GM18520 (cell line): ENCODE results near the gene JAKMIP3.
"Not testable (repeated sequence)": the region's sequence is repeated elsewhere in the genome, so short reads cannot be mapped to it uniquely, and the experiment has no call there.

Experiments
- ATAC-seq: cut with Tn5 transposase; IDR thresholded peaks from one replicate; pipeline ENCODE4 v1.9.1; 2021; ENCODE audit not compliant: unreplicated experiment

JAKMIP3 gene

DNA sequence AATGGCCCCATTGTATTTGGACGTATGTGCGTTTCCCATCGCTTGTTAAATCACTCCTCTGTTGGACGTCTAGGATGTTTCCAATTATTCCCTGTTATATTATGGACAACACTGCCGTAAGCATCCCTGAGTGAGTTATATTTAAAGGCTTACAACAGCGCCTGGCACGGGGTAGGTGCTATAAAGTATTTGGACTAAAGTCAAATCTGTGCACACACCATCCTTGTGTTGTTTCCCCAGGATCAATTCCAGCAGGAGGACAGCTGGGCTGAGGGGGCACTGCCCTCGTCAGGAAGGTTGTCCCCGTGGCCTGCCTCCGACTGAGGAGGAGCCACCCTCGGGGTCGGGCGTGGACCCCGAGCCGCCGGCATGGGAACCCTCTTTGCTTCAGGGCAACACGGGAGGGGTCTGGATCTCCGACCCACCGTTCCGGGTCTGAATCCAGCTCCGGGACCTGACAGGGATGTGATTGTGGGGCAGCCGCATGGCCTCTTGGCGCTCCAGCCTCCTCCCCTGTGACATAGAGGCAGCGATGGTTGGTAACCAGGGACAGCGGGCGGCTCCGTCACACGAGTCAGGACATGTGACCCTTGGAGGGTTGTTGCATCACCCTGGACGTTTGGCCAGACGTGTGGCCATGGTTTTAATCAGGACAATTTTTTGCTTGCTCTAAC is 1.5 kb upstream of the JAKMIP3 start:
- no peak for ATAC-seq

DNA sequence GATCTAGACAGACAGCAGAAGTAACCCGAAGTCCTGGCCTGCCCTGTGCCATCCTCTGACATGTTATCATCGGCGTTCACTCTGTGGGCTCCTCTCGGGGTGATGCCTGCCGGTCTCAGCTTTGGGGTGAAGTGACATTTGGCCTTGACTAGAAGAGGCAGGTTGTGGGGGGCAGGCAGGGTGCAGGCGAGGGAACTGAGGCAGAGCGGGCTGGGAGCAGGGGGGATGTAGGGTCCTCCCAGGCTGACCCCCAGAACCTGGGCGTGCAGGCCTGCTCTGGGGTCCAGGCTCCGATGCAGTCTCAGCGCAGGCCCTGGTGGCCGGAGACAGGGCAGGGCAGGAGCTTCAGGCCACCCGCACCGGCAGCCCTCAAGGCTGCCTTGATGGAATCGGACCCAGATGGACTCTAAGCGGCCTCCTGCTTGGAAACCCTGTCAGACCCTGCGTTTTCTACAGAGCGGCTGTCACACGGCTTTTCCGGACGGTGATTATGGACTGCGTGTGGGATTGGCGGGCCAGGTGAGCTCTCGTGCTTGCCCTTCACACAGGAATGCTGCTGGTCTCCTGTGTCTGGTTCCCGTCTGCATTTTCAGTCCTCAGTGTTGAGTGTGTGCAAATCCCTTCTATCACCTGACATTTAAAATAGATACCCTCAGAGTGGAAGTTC is 842 bp upstream of the JAKMIP3 start:
- no peak for ATAC-seq

DNA sequence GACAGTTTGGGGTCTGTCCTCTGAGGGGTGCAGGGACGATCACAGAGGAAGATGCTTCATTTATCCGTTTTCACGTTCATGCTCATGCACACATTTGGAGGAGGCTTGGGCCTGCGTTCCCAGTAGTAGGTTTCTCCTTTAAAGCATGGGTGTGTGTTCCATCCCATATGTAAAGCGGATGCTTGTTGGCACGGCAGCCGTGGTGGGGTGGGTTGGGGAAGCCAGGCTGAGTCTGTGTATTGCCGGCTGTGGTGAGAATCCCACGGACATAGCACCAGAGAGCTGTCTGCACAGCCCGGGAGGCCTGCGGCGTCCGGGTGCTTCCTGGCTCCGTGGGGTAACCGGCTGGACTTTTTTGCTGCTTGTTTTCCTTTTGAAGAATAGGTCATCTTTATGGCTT is 440 bp downstream of the JAKMIP3 start:
- ATAC-seq = no peak

DNA sequence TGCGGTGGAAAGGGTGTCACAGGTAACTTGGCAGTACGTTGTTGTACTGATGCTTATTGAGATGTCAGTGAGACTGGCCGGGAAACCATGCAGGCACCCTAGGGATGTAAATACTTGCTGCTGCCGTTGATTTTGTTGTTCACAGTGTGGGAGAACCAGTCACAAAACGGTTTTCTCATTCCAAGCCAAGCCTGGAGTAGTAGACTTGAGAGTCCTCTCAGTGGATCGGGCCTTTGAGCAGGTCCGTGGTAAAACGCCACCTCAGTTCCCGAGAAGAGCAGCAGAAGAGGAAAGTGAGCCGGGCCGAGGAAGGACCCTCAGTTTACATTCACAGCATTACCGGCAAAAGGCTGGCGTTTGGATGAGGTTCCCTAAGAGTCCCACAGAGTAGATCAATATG is 1.1 kb downstream of the JAKMIP3 start:
- no peak for ATAC-seq

DNA sequence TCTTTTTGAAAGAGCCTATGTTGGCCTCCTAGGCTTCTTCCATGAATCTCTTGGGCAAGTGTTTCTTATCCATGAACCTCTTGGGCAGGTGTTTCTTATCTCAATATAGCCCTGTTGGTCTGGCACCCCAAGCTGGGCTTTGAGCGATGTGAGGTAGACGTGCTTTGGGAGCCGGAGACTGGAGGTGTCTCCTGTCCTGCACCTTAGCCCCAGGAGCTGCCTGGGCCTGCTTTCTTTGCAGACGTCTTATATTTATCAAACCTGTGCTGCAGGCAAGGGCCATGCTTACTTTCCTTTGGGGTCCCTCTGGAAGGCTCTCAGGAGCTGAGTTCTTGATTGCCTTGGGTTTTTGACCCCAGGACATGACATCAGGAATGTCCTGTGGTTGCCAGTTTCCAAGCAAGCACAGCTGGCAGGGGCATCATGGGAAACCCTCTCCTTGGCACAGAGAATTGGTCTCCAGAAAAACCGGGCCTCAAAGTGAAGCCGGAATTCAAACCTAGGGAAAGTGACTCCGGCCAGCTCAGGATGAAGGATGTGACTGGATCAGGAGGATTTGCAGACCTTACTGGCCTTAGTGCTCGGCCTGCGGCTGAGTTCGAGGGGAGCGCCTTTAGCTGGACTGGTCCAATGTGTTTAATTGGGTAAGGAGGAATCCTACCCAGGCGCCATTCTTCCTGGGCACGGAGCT is 2.8 kb downstream of the JAKMIP3 start:
- ATAC-seq = no peak

DNA sequence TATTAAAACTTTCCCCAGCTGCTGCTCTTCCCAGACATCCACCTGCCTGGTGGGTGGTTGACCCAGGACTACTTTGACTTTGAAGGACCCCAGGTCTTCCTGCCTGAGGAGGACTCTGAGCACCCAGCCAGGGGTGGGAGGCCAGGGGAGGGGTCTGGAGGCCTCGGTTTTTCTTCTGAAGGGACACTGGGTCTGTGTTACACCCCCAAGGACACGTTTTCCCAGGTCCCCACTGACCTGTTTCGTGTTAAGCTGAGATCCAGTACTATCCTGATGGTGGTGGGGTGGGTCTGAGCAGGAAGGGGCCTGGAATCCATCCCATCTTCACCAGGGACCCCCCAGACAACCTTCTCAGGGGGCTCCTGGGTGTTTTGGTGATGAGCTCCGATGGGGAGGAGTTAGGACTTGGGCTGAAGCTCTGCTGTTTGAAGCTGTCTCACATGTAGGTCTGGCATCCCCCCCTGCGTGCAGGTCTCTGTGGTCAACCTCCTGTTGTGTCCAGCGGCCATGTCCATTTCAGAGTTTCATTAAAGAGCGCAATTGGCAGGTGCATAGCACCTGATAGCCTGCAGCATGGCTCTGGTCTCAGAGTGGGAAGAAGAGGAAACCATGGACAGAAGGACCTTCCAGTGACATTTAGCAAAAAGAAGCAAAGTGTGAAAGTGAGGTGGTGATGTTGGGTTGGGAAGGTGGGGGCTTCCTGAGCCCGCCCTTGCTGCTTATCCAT is 3.5 kb downstream of the JAKMIP3 start:
- ATAC-seq = no peak

DNA sequence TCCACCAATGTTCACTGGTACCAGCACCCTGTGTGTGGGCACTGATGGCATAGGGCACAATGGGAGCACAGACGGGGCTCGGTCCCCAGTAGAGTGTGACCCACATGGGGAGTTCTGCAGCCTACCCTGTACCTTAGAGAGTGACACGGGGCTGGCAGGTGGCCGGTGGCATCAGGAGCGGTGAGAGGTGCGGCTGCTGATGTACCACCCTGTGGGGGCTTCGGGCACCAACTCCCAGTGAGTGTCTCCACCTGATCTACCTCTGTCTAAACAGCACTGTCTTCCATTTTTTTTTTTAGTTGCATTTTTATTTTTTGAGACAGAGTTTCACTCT is 4.1 kb downstream of the JAKMIP3 start:
- ATAC-seq = no peak

DNA sequence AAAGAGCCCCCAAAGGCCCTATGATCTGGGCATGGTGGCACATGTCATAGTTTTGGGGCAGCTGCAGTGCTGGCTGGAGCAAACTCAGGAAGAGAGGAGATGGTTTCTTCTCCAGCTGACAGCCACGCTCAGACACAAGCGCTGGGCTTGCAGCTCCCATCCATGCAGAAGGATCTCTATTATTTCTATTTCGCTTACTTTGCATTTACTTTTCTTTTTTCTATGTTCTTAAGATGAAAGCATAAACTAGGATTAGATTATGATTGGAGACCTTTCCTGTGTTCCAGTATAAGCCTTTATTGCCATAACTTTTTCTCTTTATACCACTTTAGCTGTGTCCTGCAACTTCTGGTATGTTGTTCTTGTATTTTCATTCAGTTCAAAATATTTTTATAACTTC is 5.0 kb downstream of the JAKMIP3 start:
- ATAC-seq = no peak

GRCh38 chr10:132071667-132072066 is 5.9 kb downstream of the JAKMIP3 start:
- no peak for ATAC-seq

- ATAC-seq = no peak
These were observed 10.3 kb downstream of the JAKMIP3 start for GRCh38 chr10:132075909-132076577.

DNA sequence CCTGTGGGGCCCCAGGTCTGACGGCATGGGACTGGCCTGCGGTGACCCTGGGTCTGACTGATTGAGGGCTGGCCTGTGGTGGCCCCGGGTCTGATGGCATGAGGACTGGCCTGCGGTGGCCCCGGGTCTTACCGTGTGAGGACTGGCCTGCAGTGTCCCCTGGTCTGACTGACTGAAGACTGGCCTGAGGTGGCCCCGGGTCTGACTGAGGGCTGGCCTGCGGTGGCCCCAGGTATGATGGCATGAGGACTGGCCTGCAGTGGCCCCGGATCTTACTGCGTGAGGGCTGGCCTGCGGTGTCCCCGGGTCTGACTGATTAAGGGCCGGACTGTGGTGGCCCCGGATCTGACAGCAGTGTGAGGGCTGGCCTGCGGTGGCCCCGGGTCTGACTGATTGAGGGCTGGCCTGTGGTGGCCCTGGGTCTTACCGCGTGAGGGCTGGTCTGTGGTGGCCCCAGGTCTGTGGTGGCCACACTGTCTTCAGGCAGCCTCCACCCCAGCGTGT is 10.9 kb downstream of the JAKMIP3 start:
- ATAC-seq = no peak

DNA sequence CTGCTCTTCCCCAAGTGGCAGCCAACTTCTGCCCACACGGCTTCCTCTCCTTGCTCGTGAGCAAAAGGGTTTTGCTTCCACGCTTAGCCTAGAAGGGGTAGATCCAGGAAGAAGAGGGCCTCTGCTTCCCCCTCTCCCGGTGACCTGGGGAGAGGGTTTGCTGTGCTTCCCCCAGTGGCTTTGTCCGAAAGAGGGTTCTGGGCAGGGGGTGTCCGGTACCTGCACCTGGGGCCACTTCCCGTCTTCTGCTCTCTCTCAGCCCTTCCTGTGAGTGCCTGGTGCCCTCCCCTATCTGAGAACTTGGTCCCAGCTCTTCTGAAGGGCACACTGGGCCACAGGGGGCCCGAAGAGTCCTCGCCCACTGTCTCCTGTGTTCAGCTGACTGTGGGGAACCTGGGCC is 11.3 kb downstream of the JAKMIP3 start:
- ATAC-seq = no peak

DNA sequence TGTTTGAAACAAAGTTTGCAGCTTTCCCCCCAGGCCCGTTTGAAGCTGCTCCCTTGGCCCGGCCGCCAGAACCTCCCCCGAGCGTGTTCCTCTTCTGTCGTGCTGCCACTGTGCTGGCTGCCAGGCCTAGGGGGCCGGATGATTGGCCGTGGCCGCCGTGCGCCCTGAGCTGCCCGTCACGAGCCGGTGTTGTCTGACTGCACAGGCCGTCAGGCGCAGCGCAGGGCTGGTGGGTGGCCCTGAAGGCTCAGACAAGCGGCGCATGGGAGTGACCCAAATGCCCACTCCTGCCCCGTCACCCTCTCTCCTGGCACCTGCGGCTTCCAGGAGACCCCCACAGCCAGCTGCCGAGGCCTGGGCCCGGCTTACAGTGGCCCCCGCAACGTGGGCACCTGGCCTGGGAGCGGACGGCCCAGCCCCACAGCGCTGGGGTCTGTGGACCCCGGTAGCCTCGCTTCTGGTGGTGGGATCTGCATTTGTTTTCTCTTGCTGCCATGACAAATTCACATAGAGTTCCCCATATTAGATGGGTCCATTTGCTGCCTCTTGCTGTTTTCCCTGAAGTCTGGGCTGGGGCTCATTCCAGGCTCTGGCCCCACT is 13.1 kb downstream of the JAKMIP3 start:
- no peak for ATAC-seq

- ATAC-seq = not testable (repeated sequence)
These were observed 18.6 kb downstream of the JAKMIP3 start for GRCh38 chr10:132084384-132084783.

DNA sequence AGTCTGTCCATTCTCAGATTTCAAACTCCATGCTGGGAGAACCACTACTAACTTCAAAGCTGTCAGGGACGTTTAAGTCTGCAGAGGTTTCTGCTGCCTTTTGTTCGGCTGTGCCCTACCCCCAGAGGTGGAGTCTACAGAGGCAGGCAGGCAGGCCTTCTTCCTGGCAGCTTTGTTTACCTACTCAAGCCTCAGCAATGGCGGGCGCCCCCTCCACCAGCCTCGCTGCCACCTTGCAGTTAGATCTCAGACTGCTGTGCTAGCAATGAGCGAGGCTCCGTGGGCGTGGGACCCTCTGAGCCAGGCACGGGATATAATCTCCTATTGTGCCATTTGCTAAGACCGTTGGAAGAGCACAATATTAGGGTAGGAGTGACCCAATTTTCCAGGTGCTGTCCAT is 27.5 kb downstream of the JAKMIP3 start:
- not testable (repeated sequence) for ATAC-seq

- ATAC-seq = no peak
These were observed 29.0 kb downstream of the JAKMIP3 start for GRCh38 chr10:132094581-132095234.

DNA sequence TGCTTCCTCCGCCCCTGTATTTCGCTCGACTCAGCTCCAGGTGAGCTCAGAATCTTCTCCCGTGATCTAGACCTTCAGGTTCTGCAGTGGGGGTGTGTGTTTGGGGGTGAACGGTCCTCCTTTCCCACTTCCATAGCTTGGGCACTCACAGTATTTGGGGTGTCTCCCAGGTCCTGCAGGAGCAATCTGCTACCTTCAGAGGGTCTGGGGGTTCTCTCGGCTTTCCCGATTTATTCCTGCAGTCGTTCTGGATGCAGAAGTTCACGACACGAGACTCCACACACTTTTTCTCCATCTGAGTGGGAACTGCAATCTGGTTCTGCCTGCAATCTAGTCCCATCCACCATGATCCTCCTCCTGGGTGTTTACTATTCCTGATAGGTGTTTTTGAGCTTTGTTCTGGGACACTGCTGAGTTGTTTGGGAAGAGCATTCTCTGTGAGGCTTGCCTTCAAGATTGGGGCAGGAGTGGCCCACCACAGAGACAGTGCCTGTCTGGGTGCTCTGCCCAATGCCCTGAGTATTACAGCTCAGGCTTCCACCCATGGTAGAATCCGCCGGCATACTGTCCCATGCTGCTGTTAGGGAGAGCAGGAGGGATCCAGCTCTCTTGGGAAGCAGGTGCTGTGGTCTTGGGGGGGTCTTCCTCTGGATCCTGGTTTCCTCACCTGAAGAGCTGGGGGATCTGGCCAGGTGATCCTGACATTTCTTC is 29.8 kb downstream of the JAKMIP3 start:
- ATAC-seq = no peak

GRCh38 chr10:132096223-132096622 is 30.5 kb downstream of the JAKMIP3 start:
- ATAC-seq = no peak

- no peak for ATAC-seq
These were observed 31.2 kb downstream of the JAKMIP3 start for GRCh38 chr10:132096863-132097478.
